PC-9 (cell line): ENCODE data around the gene SREK1IP1. TPM values are rescaled to one million over a fixed set of nuclear protein-coding genes. Genes with fewer than 3 reads are reported as not detected.

ENCODE experiments used
- BruUV-seq: library from RNA; stranded (reverse); fragments of 400-500 nt; replicated peaks from 2 replicates; lab custom pipeline; 2021; lab: Mats Ljungman, UMichigan
- CTCF ChIA-PET: fragments of 300-600 bp; sonication (Branson Sonifier 250); formaldehyde crosslinking; loops from one replicate; lab custom pipeline; 2022; ENCODE audit warnings: antibody characterized with exemption; lab: Charles Lee
- POLR2A ChIA-PET: fragments of 300-600 bp; sonication (Branson Sonifier 250); formaldehyde crosslinking; loops from one replicate; lab custom pipeline; 2022; ENCODE audit warnings: antibody characterized with exemption; ENCODE audit not compliant: unreplicated experiment; lab: Charles Lee
- DNase-seq, 2 experiments: peaks; one replicate each; pipeline versions ENCODE4 v3.0.0 to v3.0.0-alpha.2; 2015 to 2022; ENCODE audit warnings: mixed read lengths in 1 of 2
- H2AFZ ChIP-seq: fragments of 200-600 bp; sonication (generic); 2 replicates; pipeline ENCODE4 v1.8.1; 2017; ENCODE audit warnings: antibody characterized with exemption
- H3F3A ChIP-seq: fragments of 200-600 bp; sonication (generic); 2 replicates; pipeline ENCODE4 v1.8.1; 2017; ENCODE audit warnings: antibody characterized with exemption, mild to moderate bottlenecking, low read depth; ENCODE audit not compliant: insufficient read depth
- H3K27ac ChIP-seq: fragments of 200-600 bp; sonication (generic); 2 replicates; pipeline ENCODE4 v1.6.1; 2016; ENCODE audit warnings: mixed run types
- H3K27me3 ChIP-seq: fragments of 200-600 bp; sonication (generic); 2 replicates; pipeline ENCODE4 v1.6.1; 2016; ENCODE audit warnings: low read depth, mixed run types; ENCODE audit not compliant: insufficient read depth
- H3K36me3 ChIP-seq: fragments of 200-600 bp; sonication (generic); 2 replicates; pipeline ENCODE4 v1.6.1; 2016; ENCODE audit warnings: low read depth, mixed run types
- H3K4me1 ChIP-seq: fragments of 200-600 bp; sonication (generic); replicated peaks from 2 replicates; pipeline ENCODE4 v1.6.1; 2016; ENCODE audit warnings: mixed run types; ENCODE audit not compliant: insufficient read depth
- H3K4me2 ChIP-seq: fragments of 200-600 bp; sonication (generic); 2 replicates; pipeline ENCODE4 v1.6.1; 2017; ENCODE audit warnings: mixed run types
- H3K4me3 ChIP-seq: fragments of 200-600 bp; sonication (generic); 2 replicates; pipeline ENCODE4 v1.6.1; 2016; ENCODE audit warnings: mixed run types
- H3K79me2 ChIP-seq: fragments of 200-600 bp; sonication (generic); 2 replicates; pipeline ENCODE4 v1.6.1; 2017; ENCODE audit warnings: low read depth, mixed run types
- H3K9me2 ChIP-seq: fragments of 200-600 bp; sonication (generic); 2 replicates; pipeline ENCODE4 v1.8.1; 2017; ENCODE audit warnings: mild to moderate bottlenecking; ENCODE audit not compliant: insufficient read depth
- H3K9me3 ChIP-seq: fragments of 200-600 bp; sonication (generic); 2 replicates; pipeline ENCODE4 v1.8.1; 2016; ENCODE audit warnings: low read depth; ENCODE audit not compliant: insufficient read depth
- H4K20me1 ChIP-seq: fragments of 200-600 bp; sonication (generic); 2 replicates; pipeline ENCODE4 v1.8.1; 2017; ENCODE audit not compliant: insufficient read depth
- CTCF ChIP-seq: fragments of 200-600 bp; sonication (generic); conservative IDR thresholded peaks from 2 replicates; pipeline ENCODE4 v1.6.1; 2017; ENCODE audit warnings: mixed run types, antibody characterized with exemption, mild to moderate bottlenecking, moderate library complexity
- EZH2 ChIP-seq: fragments of 200-600 bp; sonication (generic); IDR thresholded peaks from 2 replicates; pipeline ENCODE4 v1.8.0; 2017; ENCODE audit warnings: antibody characterized with exemption, low read depth
- intact Hi-C: fragments of 100-400 bp; cut with micrococcal nuclease; formaldehyde crosslinking; loops from one replicate; pipeline ENCODE4 v1.10.0; 2022; ENCODE audit not compliant: unreplicated experiment
- total RNA-seq: library from RNA; stranded (reverse); gene quantifications from 2 replicates; pipeline ENCODE4 v1.2.3, GENCODE V29; 2021

The SREK1IP1 gene
- total RNA-seq, 1 experiment from 2014 or later = 10.9 TPM

DNA sequence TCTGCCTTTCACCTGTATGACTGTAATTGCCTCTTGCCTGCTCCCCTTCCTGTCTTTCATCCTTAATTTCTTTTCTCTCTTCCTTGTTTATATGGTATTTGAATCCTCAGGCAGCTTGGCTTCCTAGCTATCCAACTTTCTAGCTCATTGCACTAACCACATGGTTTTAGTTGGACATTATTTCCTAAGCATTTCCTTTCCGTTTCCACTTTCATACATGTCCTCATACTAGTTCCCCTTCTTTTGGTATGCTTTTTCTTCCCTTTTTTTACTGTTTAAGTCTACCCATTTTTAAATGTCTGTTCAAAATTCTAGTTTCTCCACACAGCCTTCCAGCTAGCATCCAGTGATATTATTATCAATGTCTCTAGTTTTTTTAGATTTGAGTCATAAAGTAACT lies 6.8 kb upstream of the SREK1IP1 start:
- H3K9me3 ChIP-seq = no peaks in the 10 kb centered on the region
- BruUV-seq = no TSS peak
- H3K27ac ChIP-seq = no peak overlapping the region
- H3K9me2 ChIP-seq = no peaks in the 10 kb centered on the region
- no peaks in the 10 kb centered on the region for H3F3A ChIP-seq
- no peak overlapping the region for H3K4me2 ChIP-seq
- no peaks in the 10 kb centered on the region for H4K20me1 ChIP-seq
- peaks cover 5% of the 10 kb centered on the region for H3K4me1 ChIP-seq
- H3K4me3 ChIP-seq = no peak overlapping the region
- POLR2A ChIA-PET = no interaction called here
- no peak for DNase-seq
- H3K36me3 ChIP-seq = no peaks in the 10 kb centered on the region
- TF ChIP-seq EZH2 = no peak
- TF ChIP-seq CTCF = no peak
- intact Hi-C loops = no loop called here
- CTCF ChIA-PET = no interaction called here
- H2AFZ ChIP-seq = no peak overlapping the region
- H3K79me2 ChIP-seq = peaks cover 15% of the 10 kb centered on the region
- H3K27me3 ChIP-seq = no peaks in the 10 kb centered on the region

- no peak overlapping the region for H3K27ac ChIP-seq
- POLR2A ChIA-PET = no interaction called here
- TF ChIP-seq EZH2 = no peak
- no peak for TF ChIP-seq CTCF
- H3K79me2 ChIP-seq = peaks cover 29% of the 10 kb centered on the region
- no peaks in the 10 kb centered on the region for H4K20me1 ChIP-seq
- no peak overlapping the region for H2AFZ ChIP-seq
- no peaks in the 10 kb centered on the region for H3K9me2 ChIP-seq
- H3K4me1 ChIP-seq = peaks cover 12% of the 10 kb centered on the region
- no peaks in the 10 kb centered on the region for H3K9me3 ChIP-seq
- intact Hi-C loops = no loop called here
- no peaks in the 10 kb centered on the region for H3F3A ChIP-seq
- no peaks in the 10 kb centered on the region for H3K27me3 ChIP-seq
- no peaks in the 10 kb centered on the region for H3K36me3 ChIP-seq
- DNase-seq = no peak
- CTCF ChIA-PET = no interaction called here
- H3K4me3 ChIP-seq = no peak overlapping the region
- BruUV-seq = no TSS peak
- no peak overlapping the region for H3K4me2 ChIP-seq
These were observed 5.0 kb upstream of the SREK1IP1 start for GRCh38 chr5:64773533-64773932.

GRCh38 chr5:64771736-64772135 lies 3.2 kb upstream of the SREK1IP1 start:
- ChIA-PET CTCF (no interaction called here), POLR2A (no interaction called here)
- Histone ChIP-seq H3K27ac (no peak overlapping the region), H3K4me1 (peaks cover 21% of the 10 kb centered on the region), H3K36me3 (no peaks in the 10 kb centered on the region), H3F3A (peaks cover 7% of the 10 kb centered on the region; the same call in 1 of the 2 replicates), H3K27me3 (no peaks in the 10 kb centered on the region), H3K9me2 (no peaks in the 10 kb centered on the region), H3K4me2 (no peak overlapping the region), H3K79me2 (peaks cover 45% of the 10 kb centered on the region), H3K4me3 (no peak overlapping the region), H4K20me1 (no peaks in the 10 kb centered on the region), H3K9me3 (no peaks in the 10 kb centered on the region), H2AFZ (no peak overlapping the region)
- intact Hi-C loops = no loop called here
- TF ChIP-seq CTCF = no peak
- no peak for TF ChIP-seq EZH2
- BruUV-seq = no TSS peak
- no peak for DNase-seq
